Natural killer cell (primary cell): ENCODE data around the gene LRG1. TPM values are rescaled to one million over a fixed set of nuclear protein-coding genes. Genes with fewer than 3 reads are reported as not detected.

Source experiments
- ATAC-seq, 3 donors: fragments of 150-1000 bp in 2 of 3; fragments of 200-7000 bp in 1 of 3; cut with Tn5 transposase; 1 replicate in 1 of 3; 2 replicates in 2 of 3; pipeline ENCODE4 v1.10.0; 2021; ENCODE audit warnings: mild to moderate bottlenecking in 2 of 3, moderate library complexity in 2 of 3
- DNase-seq, 2 donors: peaks; one replicate each; pipeline versions ENCODE4 v3.0.0 to v3.0.0-alpha.2; 2013 to 2021; ENCODE audit warnings: mixed read lengths in 1 of 2
- H3K27ac ChIP-seq: one replicate; pipeline ENCODE4 v1.5.1; 2013; ENCODE audit warnings: mild to moderate bottlenecking, low read length
- H3K27me3 ChIP-seq: one replicate; pipeline ENCODE4 v1.6.1; 2013; ENCODE audit warnings: low read length; ENCODE audit not compliant: control insufficient read depth, insufficient read depth
- H3K36me3 ChIP-seq: one replicate; pipeline ENCODE4 v1.6.1; 2013; ENCODE audit warnings: low read length; ENCODE audit not compliant: control insufficient read depth, insufficient read depth
- H3K4me1 ChIP-seq: one replicate; pipeline ENCODE4 v1.6.1; 2013; ENCODE audit warnings: low read length; ENCODE audit not compliant: control insufficient read depth, insufficient read depth
- H3K4me3 ChIP-seq: one replicate; pipeline ENCODE4 v1.5.1; 2013; ENCODE audit warnings: low read length
- H3K9me3 ChIP-seq: one replicate; pipeline ENCODE4 v1.6.1; 2013; ENCODE audit warnings: low read length; ENCODE audit not compliant: control insufficient read depth, insufficient read depth
- H3K27ac Mint-ChIP-seq, 2 donors: one replicate each; pipeline ENCODE4 v1.8.0; 2022; ENCODE audit warnings: mild to moderate bottlenecking in 2 of 2, mixed read lengths in 2 of 2, moderate library complexity in 1 of 2
- H3K27me3 Mint-ChIP-seq, 2 donors: one replicate each; pipeline ENCODE4 v1.8.0; 2022; ENCODE audit warnings: low read depth in 2 of 2, mixed read lengths in 2 of 2
- H3K36me3 Mint-ChIP-seq: one replicate; pipeline ENCODE4 v1.8.0; 2022; ENCODE audit warnings: mixed read lengths
- H3K4me1 Mint-ChIP-seq, 2 donors: one replicate each; pipeline ENCODE4 v1.8.0; 2022; ENCODE audit warnings: mixed read lengths in 2 of 2
- H3K4me3 Mint-ChIP-seq: one replicate; pipeline ENCODE4 v1.8.0; 2022; ENCODE audit warnings: mild to moderate bottlenecking, moderate library complexity, mixed read lengths
- H3K9me3 Mint-ChIP-seq, 2 donors: one replicate each; pipeline ENCODE4 v1.8.0; 2022; ENCODE audit warnings: mixed read lengths in 2 of 2
- WGBS: methylation state at CpG from one replicate; pipeline ENCODE4 v1.1.7; 2013; ENCODE audit warnings: missing lambda C conversion rate; ENCODE audit not compliant: insufficient coverage; 5-methylcytosine and 5-hydroxymethylcytosine counted together
- intact Hi-C: fragments of 100-400 bp; cut with micrococcal nuclease; formaldehyde crosslinking; loops from one replicate; pipeline ENCODE4 v1.14.2; 2022
- total RNA-seq, 4 donors: library from RNA; stranded (reverse); fragments of 120-200 nt in 1 of 4; gene quantifications; one replicate each; pipeline versions ENCODE4 v1.2.3 to v1.2.4, GENCODE V29; 2013 to 2022
- TF ChIP-seq, protein P1 (sequence below): fragments of 200-600 bp; IDR thresholded peaks from one replicate; pipeline ENCODE4 v1.8.0; 2022; ENCODE audit warnings: antibody characterized with exemption

The LRG1 gene
- total RNA-seq, 3 donors from 2014 or later (not counting 1 experiment from before 2014, with no cell fraction given), result 1.8 TPM; not detected in 2

DNA sequence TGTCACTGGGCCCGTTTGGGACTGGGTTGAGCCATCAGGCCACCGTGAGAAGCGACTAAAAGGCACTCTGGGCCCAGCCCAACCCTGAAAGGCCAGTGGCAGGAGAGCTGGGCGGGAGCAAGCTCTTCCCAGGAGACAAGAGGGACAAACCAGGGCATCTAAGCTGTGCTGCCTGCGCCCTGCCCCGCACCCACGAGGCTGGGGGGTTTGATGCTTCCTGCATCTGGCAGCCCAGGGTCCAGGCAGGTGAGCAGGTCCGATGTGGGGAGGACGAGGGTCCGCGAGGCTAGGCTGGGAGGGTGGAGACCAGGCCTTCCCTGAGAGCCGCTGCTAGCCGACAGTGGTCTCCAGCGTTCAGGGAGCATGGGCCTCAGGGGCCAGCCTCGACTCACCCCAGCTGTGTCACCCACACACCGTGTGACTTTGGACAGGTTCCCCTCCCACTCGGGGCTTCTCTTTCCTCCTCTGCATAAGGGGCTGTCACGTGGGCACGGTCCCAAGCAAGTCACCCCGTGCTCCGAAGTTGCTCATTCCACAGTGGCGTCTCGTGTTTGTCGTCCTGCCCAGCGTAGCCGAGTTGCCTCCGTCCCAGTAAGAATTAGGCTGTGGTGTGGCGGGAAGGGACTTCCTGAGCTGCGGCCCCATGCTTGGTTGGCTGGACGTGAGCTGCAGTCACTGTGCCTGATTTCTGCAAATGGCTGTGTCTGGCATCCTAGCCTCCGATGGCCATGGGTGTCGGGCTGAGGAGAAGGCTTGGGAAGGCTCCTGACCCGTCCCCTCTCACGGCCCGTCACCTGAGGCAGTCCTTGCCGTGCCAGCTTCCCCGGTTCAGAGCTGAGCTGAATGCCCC, 37.3 kb downstream of the LRG1 start:
- Mint-ChIP-seq H3K36me3 (no peaks in the 10 kb centered on the region), H3K4me3 (no peak overlapping the region), H3K27ac (no peak overlapping the region), H3K4me1 (peaks cover 6 to 12% of the 10 kb centered on the region in 2 donors), H3K27me3 (no peaks in the 10 kb centered on the region), H3K9me3 (no peaks in the 10 kb centered on the region)
- Histone ChIP-seq H3K9me3 (no peaks in the 10 kb centered on the region), H3K27me3 (no peaks in the 10 kb centered on the region), H3K4me1 (no peaks in the 10 kb centered on the region), H3K27ac (no peak overlapping the region), H3K4me3 (no peak overlapping the region), H3K36me3 (peaks cover 15% of the 10 kb centered on the region)
- DNase-seq (no peak), ATAC-seq (no peak)
- intact Hi-C loops, result no loop called here
- TF ChIP-seq, protein P1, sequence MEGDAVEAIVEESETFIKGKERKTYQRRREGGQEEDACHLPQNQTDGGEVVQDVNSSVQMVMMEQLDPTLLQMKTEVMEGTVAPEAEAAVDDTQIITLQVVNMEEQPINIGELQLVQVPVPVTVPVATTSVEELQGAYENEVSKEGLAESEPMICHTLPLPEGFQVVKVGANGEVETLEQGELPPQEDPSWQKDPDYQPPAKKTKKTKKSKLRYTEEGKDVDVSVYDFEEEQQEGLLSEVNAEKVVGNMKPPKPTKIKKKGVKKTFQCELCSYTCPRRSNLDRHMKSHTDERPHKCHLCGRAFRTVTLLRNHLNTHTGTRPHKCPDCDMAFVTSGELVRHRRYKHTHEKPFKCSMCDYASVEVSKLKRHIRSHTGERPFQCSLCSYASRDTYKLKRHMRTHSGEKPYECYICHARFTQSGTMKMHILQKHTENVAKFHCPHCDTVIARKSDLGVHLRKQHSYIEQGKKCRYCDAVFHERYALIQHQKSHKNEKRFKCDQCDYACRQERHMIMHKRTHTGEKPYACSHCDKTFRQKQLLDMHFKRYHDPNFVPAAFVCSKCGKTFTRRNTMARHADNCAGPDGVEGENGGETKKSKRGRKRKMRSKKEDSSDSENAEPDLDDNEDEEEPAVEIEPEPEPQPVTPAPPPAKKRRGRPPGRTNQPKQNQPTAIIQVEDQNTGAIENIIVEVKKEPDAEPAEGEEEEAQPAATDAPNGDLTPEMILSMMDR, result no peak
- 94% methylated on average over 37 of the region's 37 CpGs for WGBS

- H3K4me1 ChIP-seq, result no peaks in the 10 kb centered on the region
- intact Hi-C loops, result no loop called here
Measured at GRCh38 chr19:4501691-4502090, 38.1 kb downstream of the LRG1 start.

GRCh38 chr19:4500841-4501591, 38.8 kb downstream of the LRG1 start:
- Histone ChIP-seq H3K36me3 (peaks cover 21% of the 10 kb centered on the region), H3K4me1 (no peaks in the 10 kb centered on the region), H3K27me3 (no peaks in the 10 kb centered on the region), H3K4me3 (no peak overlapping the region), H3K9me3 (no peaks in the 10 kb centered on the region), H3K27ac (no peak overlapping the region)
- intact Hi-C loops, result no loop called here
- DNase-seq, result no peak
- 95% methylated on average over 29 of the region's 29 CpGs for WGBS
- TF ChIP-seq, protein P1, result no peak
- no peaks in the 10 kb centered on the region for H3K9me3 Mint-ChIP-seq
- ATAC-seq, result no peak
- H3K27me3 Mint-ChIP-seq, result no peaks in the 10 kb centered on the region
- no peak overlapping the region for H3K4me3 Mint-ChIP-seq
- no peak overlapping the region for H3K27ac Mint-ChIP-seq
- peaks cover 0 to 5% of the 10 kb centered on the region in 2 donors for H3K4me1 Mint-ChIP-seq
- no peaks in the 10 kb centered on the region for H3K36me3 Mint-ChIP-seq

More at GRCh38 chr19:4501691-4502090, 38.1 kb downstream of the LRG1 start:
- Mint-ChIP-seq H3K4me3 (no peak overlapping the region), H3K27ac (no peak overlapping the region), H3K27me3 (no peaks in the 10 kb centered on the region), H3K9me3 (no peaks in the 10 kb centered on the region), H3K36me3 (no peaks in the 10 kb centered on the region), H3K4me1 (peaks cover 4 to 12% of the 10 kb centered on the region in 2 donors)
- WGBS, result 96% methylated on average over 25 of the region's 25 CpGs
- peaks cover 16% of the 10 kb centered on the region for H3K36me3 ChIP-seq
- TF ChIP-seq, protein P1, result no peak
- DNase-seq (no peak), ATAC-seq (no peak)
- no peak overlapping the region for H3K4me3 ChIP-seq
- no peaks in the 10 kb centered on the region for H3K9me3 ChIP-seq
- H3K27me3 ChIP-seq, result no peaks in the 10 kb centered on the region
- no peak overlapping the region for H3K27ac ChIP-seq
